ENCODE measurements around the gene PLSCR4. TPM values are rescaled to one million over a fixed set of nuclear protein-coding genes. Genes with fewer than 3 reads are reported as not detected.

Gene PLSCR4
- total RNA-seq, 1 experiment from 2014 or later: 7.8 TPM

- H3K27ac ChIP-seq: peak overlapping the region; percentile 83
- no peak for DNase-seq (ENCODE audit: low read depth in 1 of 2, low spot score in 2 of 2)
- peaks cover 57% of the 10 kb centered on the region for H3K4me1 ChIP-seq (replicated peaks)
- peaks cover 8% of the 10 kb centered on the region for H3K36me3 ChIP-seq
- H3K4me3 ChIP-seq: peak overlapping the region; percentile 83
- no peaks in the 10 kb centered on the region for H3K9me3 ChIP-seq (replicated peaks)
- no peaks in the 10 kb centered on the region for H3K27me3 ChIP-seq (replicated peaks)
Observed at GRCh38 chr3:146159037-146159436, 91.9 kb downstream of the PLSCR4 start.

- DNase-seq (ENCODE audit: low read depth in 1 of 2, low spot score in 2 of 2): no peak
- Histone ChIP-seq H3K27ac (peak overlapping the region; percentile 83), H3K9me3 (replicated peaks) (no peaks in the 10 kb centered on the region), H3K27me3 (replicated peaks) (no peaks in the 10 kb centered on the region), H3K4me1 (replicated peaks) (peaks cover 51% of the 10 kb centered on the region), H3K36me3 (peaks cover 13% of the 10 kb centered on the region), H3K4me3 (no peak overlapping the region)
Observed at GRCh38 chr3:146157325-146158060, 93.4 kb downstream of the PLSCR4 start.

GRCh38 chr3:146156666-146157314 is 94.1 kb downstream of the PLSCR4 start:
- peak overlapping the region; percentile 83 for H3K27ac ChIP-seq
- H3K27me3 ChIP-seq (replicated peaks): no peaks in the 10 kb centered on the region
- no peak for DNase-seq (ENCODE audit: low read depth in 1 of 2, low spot score in 2 of 2)
- peaks cover 47% of the 10 kb centered on the region for H3K4me1 ChIP-seq (replicated peaks)
- H3K9me3 ChIP-seq (replicated peaks): no peaks in the 10 kb centered on the region
- no peak overlapping the region for H3K4me3 ChIP-seq
- H3K36me3 ChIP-seq: peaks cover 20% of the 10 kb centered on the region

- Histone ChIP-seq H3K9me3 (replicated peaks) (no peaks in the 10 kb centered on the region), H3K4me1 (replicated peaks) (peaks cover 47% of the 10 kb centered on the region), H3K4me3 (no peak overlapping the region), H3K27me3 (replicated peaks) (no peaks in the 10 kb centered on the region), H3K27ac (peak overlapping the region; percentile 83), H3K36me3 (peaks cover 23% of the 10 kb centered on the region)
- DNase-seq (ENCODE audit: low read depth in 1 of 2, low spot score in 2 of 2): no peak
Observed at GRCh38 chr3:146156095-146156494, 94.8 kb downstream of the PLSCR4 start.

- peaks cover 47% of the 10 kb centered on the region for H3K4me1 ChIP-seq (replicated peaks)
- H3K27ac ChIP-seq: no peak overlapping the region
- no peak overlapping the region for H3K4me3 ChIP-seq
- peaks cover 25% of the 10 kb centered on the region for H3K36me3 ChIP-seq
- H3K9me3 ChIP-seq (replicated peaks): no peaks in the 10 kb centered on the region
- no peak for DNase-seq (ENCODE audit: low read depth in 1 of 2, low spot score in 2 of 2)
- H3K27me3 ChIP-seq (replicated peaks): no peaks in the 10 kb centered on the region
Observed at GRCh38 chr3:146154995-146155394, 95.9 kb downstream of the PLSCR4 start.

GRCh38 chr3:146154316-146154715 is 96.6 kb downstream of the PLSCR4 start:
- Histone ChIP-seq H3K27me3 (replicated peaks) (no peaks in the 10 kb centered on the region), H3K27ac (no peak overlapping the region), H3K9me3 (replicated peaks) (no peaks in the 10 kb centered on the region), H3K4me1 (replicated peaks) (peaks cover 47% of the 10 kb centered on the region), H3K4me3 (no peak overlapping the region), H3K36me3 (peaks cover 27% of the 10 kb centered on the region)
- no peak for DNase-seq (ENCODE audit: low read depth in 1 of 2, low spot score in 2 of 2)

GRCh38 chr3:146153429-146153828 is 97.5 kb downstream of the PLSCR4 start:
- H3K27ac ChIP-seq: peak overlapping the region; percentile 66
- H3K4me3 ChIP-seq: no peak overlapping the region
- peaks cover 40% of the 10 kb centered on the region for H3K4me1 ChIP-seq (replicated peaks)
- no peak for DNase-seq (ENCODE audit: low read depth in 1 of 2, low spot score in 2 of 2)
- H3K27me3 ChIP-seq (replicated peaks): no peaks in the 10 kb centered on the region
- peaks cover 27% of the 10 kb centered on the region for H3K36me3 ChIP-seq
- H3K9me3 ChIP-seq (replicated peaks): no peaks in the 10 kb centered on the region

GRCh38 chr3:146152834-146153233 is 98.1 kb downstream of the PLSCR4 start:
- Histone ChIP-seq H3K9me3 (replicated peaks) (no peaks in the 10 kb centered on the region), H3K4me3 (no peak overlapping the region), H3K27me3 (replicated peaks) (no peaks in the 10 kb centered on the region), H3K36me3 (peaks cover 27% of the 10 kb centered on the region), H3K4me1 (replicated peaks) (peaks cover 34% of the 10 kb centered on the region), H3K27ac (peak overlapping the region; percentile 66)
- peak in 1 of 2 experiments; percentile 56 for DNase-seq (ENCODE audit: low read depth in 1 of 2, low spot score in 2 of 2)

GRCh38 chr3:146148468-146148931 is 102.4 kb downstream of the PLSCR4 start:
- no peaks in the 10 kb centered on the region for H3K9me3 ChIP-seq (replicated peaks)
- H3K4me3 ChIP-seq: no peak overlapping the region
- H3K27ac ChIP-seq: no peak overlapping the region
- peaks cover 27% of the 10 kb centered on the region for H3K36me3 ChIP-seq
- no peak for DNase-seq (ENCODE audit: low read depth in 1 of 2, low spot score in 2 of 2)
- no peaks in the 10 kb centered on the region for H3K27me3 ChIP-seq (replicated peaks)
- peaks cover 26% of the 10 kb centered on the region for H3K4me1 ChIP-seq (replicated peaks)

GRCh38 chr3:146145642-146146041 is 105.3 kb downstream of the PLSCR4 start:
- H3K4me3 ChIP-seq: no peak overlapping the region
- H3K36me3 ChIP-seq: peaks cover 7% of the 10 kb centered on the region; the same call in 1 of the 2 replicates
- H3K4me1 ChIP-seq (replicated peaks): peaks cover 35% of the 10 kb centered on the region
- no peaks in the 10 kb centered on the region for H3K9me3 ChIP-seq (replicated peaks)
- DNase-seq (ENCODE audit: low read depth in 1 of 2, low spot score in 2 of 2): no peak
- no peaks in the 10 kb centered on the region for H3K27me3 ChIP-seq (replicated peaks)
- no peak overlapping the region for H3K27ac ChIP-seq

GRCh38 chr3:146142757-146143156 is 108.1 kb downstream of the PLSCR4 start:
- no peaks in the 10 kb centered on the region for H3K27me3 ChIP-seq (replicated peaks)
- H3K4me3 ChIP-seq: no peak overlapping the region
- no peaks in the 10 kb centered on the region; the same call in 1 of the 2 replicates for H3K36me3 ChIP-seq
- peak overlapping the region; percentile 4; the same call in 1 of the 2 replicates for H3K27ac ChIP-seq
- DNase-seq (ENCODE audit: low read depth in 1 of 2, low spot score in 2 of 2): peak; percentile 45 to 50
- peaks cover 51% of the 10 kb centered on the region for H3K4me1 ChIP-seq (replicated peaks)
- no peaks in the 10 kb centered on the region for H3K9me3 ChIP-seq (replicated peaks)

Other genes starting within 250 kb of the PLSCR4 start
- 109 and 129 TPM in 2 replicates for gene PLOD2, start 89.9 kb downstream of the PLSCR4 start, total RNA-seq (2014; rRNA removed; shearing (Covaris generic))
- not detected in 2 replicates for gene PLSCR2, start 218.5 kb upstream of the PLSCR4 start, total RNA-seq (2014; rRNA removed; shearing (Covaris generic))